GM19324 (cell line): ENCODE data around the gene IL15.
"Not testable (repeated sequence)": the region's sequence is repeated elsewhere in the genome, so short reads cannot be mapped to it uniquely, and the experiment has no call there.

Experiments used
- ATAC-seq: cut with Tn5 transposase; IDR thresholded peaks from one replicate; pipeline ENCODE4 v1.9.1; 2021; ENCODE audit warnings: mild to moderate bottlenecking, moderate library complexity; ENCODE audit not compliant: unreplicated experiment, low FRiP score

IL15 gene

DNA sequence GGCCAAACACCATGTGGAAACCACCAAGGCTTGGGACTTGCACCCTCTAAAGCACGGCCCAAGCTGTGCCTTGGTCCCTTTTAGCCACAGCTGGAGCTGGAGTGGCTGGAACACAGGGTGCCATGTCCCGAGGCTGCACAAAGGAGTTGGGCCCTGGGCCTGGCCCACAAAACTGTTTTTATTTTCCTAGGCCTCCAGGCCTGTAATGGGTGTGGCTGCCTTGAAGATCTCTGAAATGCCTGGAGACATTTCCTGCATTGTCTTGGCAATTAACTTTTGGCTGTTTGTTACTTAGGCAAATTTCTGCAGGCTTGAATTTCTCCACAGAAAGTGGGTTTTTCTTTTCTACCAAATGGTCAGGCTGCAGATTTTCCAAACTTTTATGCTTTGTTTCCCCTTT lies 55.7 kb downstream of the IL15 start:
- no peak for ATAC-seq

DNA sequence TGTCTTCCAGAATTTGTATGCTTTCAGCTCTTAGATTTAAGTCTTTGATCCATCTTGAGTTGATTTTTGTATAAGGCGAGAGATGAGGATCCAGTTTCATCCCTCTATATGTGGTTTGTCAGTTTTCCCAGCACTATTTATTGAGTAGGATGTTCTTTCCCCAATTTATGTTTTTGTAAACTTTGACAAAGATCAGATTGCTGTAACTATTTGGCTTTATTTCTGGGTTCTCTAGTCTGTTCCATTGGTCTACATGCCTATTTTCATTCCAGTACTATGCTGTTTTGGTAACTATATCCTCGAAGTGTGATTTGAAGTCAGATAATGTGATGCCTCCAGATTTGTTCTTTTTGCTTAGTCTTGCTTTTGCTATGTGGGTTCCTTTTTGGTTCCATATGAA lies 60.7 kb downstream of the IL15 start:
- no peak for ATAC-seq

GRCh38 chr4:141702472-141703182 lies 66.2 kb downstream of the IL15 start:
- ATAC-seq = no peak

GRCh38 chr4:141703497-141703896 lies 67.1 kb downstream of the IL15 start:
- ATAC-seq = no peak

- no peak for ATAC-seq
These were observed 68.8 kb downstream of the IL15 start for GRCh38 chr4:141705048-141705746.

DNA sequence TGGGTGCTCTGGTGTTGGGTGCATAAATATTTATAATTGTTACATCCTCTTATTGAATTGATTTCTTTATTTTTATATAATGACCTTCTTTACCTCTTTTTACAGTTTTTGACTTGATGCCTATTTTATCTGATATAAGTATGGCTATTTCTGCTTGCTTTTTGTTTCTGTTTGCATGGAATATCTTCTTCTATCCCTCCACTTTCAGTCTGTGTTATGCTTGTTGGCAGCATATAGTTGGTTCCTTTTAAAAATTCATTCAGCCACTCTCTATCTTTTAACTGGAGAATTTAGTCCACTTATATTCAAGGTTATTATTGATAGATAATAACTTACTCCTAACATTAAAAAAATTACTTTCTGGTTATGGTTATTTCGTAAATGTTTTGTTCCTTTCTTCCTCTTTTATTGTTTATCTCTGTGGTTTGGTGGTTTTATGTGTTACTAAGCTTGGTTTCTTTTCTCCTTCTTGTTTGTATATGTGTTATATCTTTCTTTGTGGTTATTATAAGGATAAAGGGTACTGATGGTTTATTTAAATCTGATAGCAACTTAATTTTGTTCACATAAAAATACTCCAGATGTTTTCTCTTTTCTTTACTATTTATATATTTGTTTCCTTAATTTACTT lies 69.5 kb downstream of the IL15 start:
- ATAC-seq = no peak

DNA sequence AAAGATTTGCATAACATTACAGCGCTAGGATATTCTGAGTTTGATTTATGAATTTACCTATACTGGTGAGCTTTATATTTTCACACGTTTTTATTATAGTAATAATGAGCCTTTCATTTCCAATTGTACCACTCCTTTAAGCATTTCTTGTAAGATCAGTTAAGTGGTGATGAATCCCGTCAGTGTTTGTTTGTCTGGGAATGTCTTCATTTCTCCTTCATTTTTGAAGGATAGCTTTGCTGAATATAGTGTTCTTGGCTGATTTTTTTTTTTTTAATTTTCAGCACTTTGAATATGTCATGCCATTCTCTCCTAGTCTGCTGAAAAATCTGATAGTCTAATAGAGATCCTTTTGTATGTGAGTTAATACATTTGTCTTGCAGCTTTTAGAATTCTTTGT lies 70.1 kb downstream of the IL15 start:
- no peak for ATAC-seq

DNA sequence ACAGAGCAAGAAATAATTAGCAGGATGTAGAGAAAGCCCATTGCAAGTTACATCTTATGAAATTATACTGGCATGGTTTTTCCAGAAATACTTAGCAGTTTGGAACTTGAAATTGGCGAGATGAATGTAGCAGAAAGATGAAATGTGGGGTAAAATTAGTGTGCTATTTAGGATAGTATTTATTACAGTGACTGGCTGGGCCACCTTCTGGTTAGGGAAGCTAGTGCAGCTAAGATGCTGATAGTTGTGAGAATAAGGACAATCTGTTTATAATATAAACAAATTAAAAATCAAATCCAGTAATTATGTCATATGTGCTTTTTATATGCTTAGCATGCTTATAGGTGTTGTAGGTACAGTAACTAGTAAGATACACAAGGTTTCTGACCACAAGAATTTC lies 74.8 kb downstream of the IL15 start:
- ATAC-seq = no peak

DNA sequence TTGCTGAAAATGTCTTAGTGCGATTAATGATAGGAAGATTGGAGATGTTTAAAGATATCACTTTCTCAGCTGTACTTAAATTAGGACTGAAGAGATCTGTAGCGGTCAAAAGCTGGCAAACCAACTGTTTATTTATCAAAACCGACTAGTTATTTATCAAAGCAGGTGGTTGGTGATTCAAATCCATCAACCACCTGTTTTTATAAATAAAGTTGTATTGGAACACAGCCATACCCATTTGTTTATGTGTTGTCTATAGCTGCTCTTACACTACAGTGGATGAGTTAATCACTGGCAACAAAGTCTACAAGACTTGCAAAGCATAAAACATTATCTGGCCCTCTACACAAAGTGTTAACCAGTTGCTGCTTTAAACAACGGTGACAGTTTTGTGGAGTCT lies 76.8 kb downstream of the IL15 start:
- ATAC-seq = no peak

GRCh38 chr4:141713771-141714445 lies 77.5 kb downstream of the IL15 start:
- no peak for ATAC-seq

GRCh38 chr4:141719585-141719984 lies 83.2 kb downstream of the IL15 start:
- ATAC-seq = no peak

DNA sequence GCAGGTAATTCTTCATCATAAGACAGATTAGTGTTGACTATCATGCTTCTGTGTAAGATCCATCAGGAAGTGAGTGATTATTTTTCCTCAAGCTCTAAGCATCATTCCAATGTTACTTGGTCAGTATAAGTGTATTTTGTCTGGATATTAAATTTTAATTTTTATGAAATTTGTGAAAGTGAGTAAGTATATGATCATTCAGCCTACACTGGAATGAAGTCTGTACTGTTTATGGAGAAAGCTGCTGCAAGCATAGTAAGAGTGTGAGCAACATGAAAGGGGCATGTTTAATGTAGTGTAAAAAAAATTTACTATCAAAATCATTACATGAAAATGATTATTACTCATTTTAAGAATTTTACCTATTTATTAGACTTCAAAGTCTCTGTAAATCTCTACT lies 84.8 kb downstream of the IL15 start:
- ATAC-seq = no peak

DNA sequence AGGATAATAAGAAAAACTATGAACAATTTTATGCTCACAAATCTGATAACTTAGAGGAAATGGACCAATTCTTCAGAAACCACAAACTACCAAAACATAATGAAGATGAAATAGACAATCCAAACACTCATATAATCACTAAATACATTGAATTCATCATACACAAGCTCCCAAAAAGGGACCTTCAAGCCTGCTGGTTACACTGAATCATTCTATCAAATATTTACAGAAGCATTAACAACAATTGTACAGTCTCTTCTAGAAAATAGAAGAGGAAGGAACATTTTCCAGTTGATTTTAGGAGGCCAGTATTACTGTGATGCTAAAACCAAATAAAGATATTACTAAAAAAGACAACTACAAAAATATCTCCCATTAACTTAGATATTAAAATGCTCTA lies 88.3 kb downstream of the IL15 start:
- no peak for ATAC-seq

DNA sequence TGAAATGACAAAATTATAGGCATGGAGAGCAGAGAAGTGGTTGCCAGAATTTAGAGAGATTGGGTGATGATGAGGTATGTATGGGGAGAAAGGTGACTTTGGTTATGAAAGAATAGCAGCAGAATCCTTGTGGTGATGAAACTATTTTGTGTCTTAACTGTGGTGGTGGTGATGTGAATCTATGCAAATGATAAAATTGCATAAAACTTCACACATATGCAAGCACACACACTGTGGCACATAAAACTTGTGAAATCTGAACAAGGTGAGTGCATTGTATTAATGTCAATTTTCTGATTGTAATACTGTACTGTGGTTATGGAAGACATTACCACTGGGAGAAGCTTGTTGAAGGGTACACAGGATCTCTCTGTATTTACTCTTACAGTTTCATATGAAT lies 91.0 kb downstream of the IL15 start:
- no peak for ATAC-seq

- ATAC-seq = no peak
These were observed 94.4 kb downstream of the IL15 start for GRCh38 chr4:141730805-141731204.

DNA sequence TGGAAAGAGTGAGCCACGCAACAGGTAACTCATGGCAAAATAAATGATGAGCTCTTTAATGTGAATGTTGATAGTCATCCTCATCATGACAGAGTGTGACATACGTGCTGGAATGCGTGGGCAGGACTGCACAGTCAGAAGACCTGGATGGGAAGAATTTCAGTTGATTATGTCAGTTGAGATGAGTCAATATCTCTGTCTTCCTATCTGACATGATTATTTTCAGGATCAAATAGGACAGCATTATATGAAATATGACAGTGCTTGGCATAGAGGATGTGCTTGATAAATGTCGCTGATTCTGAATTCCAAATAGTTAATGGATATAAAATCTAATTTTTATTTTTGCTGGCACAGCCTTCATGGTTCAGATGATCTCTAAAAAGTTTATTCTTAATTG lies 95.1 kb downstream of the IL15 start:
- no peak for ATAC-seq

DNA sequence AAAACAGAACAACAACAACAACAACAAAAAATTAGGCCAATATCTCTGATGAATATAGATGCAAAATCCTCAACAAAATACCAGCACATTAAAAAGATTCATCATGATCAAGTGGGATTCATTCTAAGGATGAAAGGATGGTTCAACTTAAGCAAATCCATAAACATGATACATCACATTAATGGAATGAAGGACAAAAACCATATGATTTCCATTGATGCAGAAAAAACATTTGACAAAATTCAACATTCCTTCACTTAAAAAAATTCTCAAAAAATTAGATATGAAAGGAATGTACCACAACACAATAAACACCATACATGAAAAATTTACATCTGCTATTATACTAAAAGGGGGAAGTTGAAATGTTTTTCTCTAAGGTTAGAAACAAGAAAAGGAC lies 103.3 kb downstream of the IL15 start:
- no peak for ATAC-seq

- ATAC-seq = no peak
These were observed 109.6 kb downstream of the IL15 start for GRCh38 chr4:141746026-141746425.

DNA sequence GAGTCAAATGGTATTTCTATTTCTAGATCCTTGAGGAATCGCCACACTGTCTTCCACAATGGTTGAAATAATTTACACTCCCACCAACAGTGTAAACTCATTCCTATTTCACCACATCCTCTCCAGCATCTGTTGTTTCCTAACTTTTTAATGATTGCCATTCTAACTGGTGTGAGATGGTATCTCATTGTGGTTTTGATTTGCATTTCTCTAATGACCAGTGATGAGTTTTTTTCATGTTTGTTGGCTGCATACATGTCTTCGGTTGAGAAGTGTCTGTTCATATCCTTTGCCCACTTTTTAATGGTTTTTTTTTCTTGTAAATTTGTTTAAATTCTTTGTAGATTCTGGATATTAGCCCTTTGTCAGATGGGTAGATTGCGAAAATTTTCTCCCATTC lies 115.4 kb downstream of the IL15 start:
- ATAC-seq = not testable (repeated sequence)

- ATAC-seq = no peak
These were observed 120.9 kb downstream of the IL15 start for GRCh38 chr4:141757287-141757686.

GRCh38 chr4:141759796-141760425 lies 123.5 kb downstream of the IL15 start:
- ATAC-seq = no peak
